ENCODE results near the gene CGRRF1.

- TF ChIP-seq POLR2A (IDR thresholded peaks at IDR 0.05; ENCODE audit: low read depth, low read length) = no peak
- TF ChIP-seq POLR2AphosphoS5 (IDR thresholded peaks at IDR 0.05; ENCODE audit: low read depth, low read length) = no peak
These were observed 7.1 kb upstream of the CGRRF1 start for GRCh38 chr14:54502602-54503001.

All from GM12892 (cell line).